Measurements from ENCODE around the gene ARHGEF4. TPM values are rescaled to one million over a fixed set of nuclear protein-coding genes. Genes with fewer than 3 reads are reported as not detected.

ARHGEF4 gene
- total and polyA plus RNA-seq, 11 donors, result 0.30 to 5.5 (median 3.8) TPM

DNA sequence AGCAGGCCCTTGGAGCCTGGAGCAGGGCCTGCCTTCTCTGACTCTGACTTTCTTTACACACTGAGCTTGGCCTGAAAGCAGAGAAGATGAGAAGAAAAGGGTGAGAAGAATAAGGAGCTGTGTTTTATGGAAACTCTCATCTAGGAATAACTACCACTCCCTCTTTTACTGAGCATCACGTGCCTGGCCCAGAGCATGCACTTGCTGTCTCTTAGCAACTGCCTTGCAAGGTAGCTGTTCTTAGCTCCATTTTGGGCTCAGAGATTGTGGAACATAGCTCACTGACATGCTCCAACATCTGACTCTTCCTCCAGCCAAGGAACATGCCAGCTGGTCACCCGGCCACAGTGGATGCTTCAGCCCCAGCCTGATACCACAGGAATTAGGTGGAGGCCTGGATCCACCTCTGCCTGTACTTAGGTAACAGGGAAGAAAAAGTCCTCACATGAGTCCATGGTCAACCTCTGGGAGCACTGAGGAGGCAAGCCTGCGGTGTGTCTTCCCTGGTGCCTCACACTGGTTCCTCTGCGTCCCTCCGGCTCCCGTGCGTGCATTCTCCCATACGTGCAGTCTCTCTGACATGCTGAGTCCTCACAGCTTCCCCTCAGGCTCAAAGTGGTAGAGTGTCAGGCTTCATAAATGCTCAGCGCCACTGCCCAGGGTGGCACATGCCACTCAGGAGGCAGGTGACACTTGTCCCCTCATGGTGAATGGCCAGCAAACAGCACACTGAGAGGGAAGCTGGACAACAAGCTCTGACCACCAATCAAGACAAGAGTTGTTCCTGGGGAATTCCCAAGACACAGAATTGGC, 45.7 kb upstream of the ARHGEF4 start:
- intact Hi-C loops (cut with DNase I), result no loop called here
- no peak for DNase-seq
- no peak overlapping the region for H3K4me3 ChIP-seq
- TF ChIP-seq, protein P1, sequence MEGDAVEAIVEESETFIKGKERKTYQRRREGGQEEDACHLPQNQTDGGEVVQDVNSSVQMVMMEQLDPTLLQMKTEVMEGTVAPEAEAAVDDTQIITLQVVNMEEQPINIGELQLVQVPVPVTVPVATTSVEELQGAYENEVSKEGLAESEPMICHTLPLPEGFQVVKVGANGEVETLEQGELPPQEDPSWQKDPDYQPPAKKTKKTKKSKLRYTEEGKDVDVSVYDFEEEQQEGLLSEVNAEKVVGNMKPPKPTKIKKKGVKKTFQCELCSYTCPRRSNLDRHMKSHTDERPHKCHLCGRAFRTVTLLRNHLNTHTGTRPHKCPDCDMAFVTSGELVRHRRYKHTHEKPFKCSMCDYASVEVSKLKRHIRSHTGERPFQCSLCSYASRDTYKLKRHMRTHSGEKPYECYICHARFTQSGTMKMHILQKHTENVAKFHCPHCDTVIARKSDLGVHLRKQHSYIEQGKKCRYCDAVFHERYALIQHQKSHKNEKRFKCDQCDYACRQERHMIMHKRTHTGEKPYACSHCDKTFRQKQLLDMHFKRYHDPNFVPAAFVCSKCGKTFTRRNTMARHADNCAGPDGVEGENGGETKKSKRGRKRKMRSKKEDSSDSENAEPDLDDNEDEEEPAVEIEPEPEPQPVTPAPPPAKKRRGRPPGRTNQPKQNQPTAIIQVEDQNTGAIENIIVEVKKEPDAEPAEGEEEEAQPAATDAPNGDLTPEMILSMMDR (IDR thresholded peaks at IDR 0.05), result no peak
- no peaks in the 10 kb centered on the region for H3K9me3 ChIP-seq
- H3K27me3 ChIP-seq, result peaks cover 0 to 6% (median 0%) of the 10 kb centered on the region in 9 donors
- ATAC-seq, result peak in 1 of 4 donors; percentile 22
- H3K4me1 ChIP-seq, result no peaks in the 10 kb centered on the region
- no peak overlapping the region for H3K27ac ChIP-seq
- H3K36me3 ChIP-seq, result no peaks in the 10 kb centered on the region
- WGBS, 4 donors, result 82 to 93% (median 85%) methylated on average over 9 of the region's 9 CpGs

DNA sequence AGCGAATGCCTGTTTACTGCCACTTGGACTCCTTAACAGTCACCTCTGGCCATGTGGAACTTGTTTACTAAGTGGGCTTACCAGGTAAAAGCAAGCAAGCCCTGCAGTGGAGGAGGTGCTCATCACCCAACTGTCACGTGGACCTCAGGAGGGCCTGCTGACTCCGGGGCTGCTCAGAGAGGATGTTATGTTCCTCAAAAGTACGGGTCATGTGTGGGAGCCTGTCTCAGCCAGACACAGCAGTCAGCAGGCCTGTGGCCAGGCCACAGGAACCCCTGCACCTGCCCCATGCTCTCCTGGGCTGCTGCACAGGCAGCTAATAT, 45.1 kb upstream of the ARHGEF4 start:
- Histone ChIP-seq H3K27me3 (peaks cover 0 to 6% (median 0%) of the 10 kb centered on the region in 9 donors), H3K4me3 (no peak overlapping the region), H3K9me3 (no peaks in the 10 kb centered on the region), H3K27ac (no peak overlapping the region), H3K4me1 (no peaks in the 10 kb centered on the region), H3K36me3 (no peaks in the 10 kb centered on the region)
- ATAC-seq (no peak), DNase-seq (no peak)
- 36 to 65% (median 41%) methylated on average over 4 of the region's 4 CpGs for WGBS, 4 donors
- TF ChIP-seq POLR2A (IDR thresholded peaks at IDR 0.05), result no peak
- TF ChIP-seq, protein P1 (IDR thresholded peaks at IDR 0.05), result no peak
- intact Hi-C loops (cut with DNase I), result no loop called here

DNA sequence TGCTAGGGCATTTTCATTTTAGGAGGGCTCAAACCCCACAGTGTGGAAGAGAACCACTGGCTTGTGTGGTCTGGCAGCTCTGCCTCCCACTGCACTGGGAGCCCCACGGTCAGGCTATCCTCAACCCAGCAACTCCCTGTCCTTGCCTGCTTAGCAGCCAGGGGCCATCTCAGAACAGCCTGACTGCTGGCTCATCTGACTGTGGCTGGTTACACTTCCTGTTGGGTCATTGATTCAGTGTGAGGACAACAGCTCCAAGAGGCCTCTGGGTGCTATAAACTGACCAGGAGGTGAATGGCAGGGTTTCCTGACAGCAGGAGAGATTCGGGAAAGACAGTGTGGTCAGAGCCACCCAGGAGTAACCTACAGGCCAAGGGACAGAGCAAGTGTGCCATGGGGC, 41.3 kb upstream of the ARHGEF4 start:
- peaks cover 0 to 6% (median 0%) of the 10 kb centered on the region in 9 donors for H3K27me3 ChIP-seq
- TF ChIP-seq POLR2A (IDR thresholded peaks at IDR 0.05), result no peak
- TF ChIP-seq, protein P1 (IDR thresholded peaks at IDR 0.05), result no peak
- no peaks in the 10 kb centered on the region for H3K9me3 ChIP-seq
- no peak overlapping the region for H3K4me3 ChIP-seq
- H3K36me3 ChIP-seq, result no peaks in the 10 kb centered on the region
- intact Hi-C loops (cut with DNase I), result loop anchor here in 6 of 10 donors (5.0 kb wide), 3 partner anchors 77 to 127 kb away; no protein-coding TSS in a partner anchor
- no peak overlapping the region for H3K27ac ChIP-seq
- DNase-seq, result no peak
- WGBS, 4 donors, result 47 to 70% (median 62%) methylated on average over 2 of the region's 2 CpGs
- no peak for ATAC-seq
- H3K4me1 ChIP-seq, result peaks cover 0 to 13% (median 6%) of the 10 kb centered on the region in 12 donors

DNA sequence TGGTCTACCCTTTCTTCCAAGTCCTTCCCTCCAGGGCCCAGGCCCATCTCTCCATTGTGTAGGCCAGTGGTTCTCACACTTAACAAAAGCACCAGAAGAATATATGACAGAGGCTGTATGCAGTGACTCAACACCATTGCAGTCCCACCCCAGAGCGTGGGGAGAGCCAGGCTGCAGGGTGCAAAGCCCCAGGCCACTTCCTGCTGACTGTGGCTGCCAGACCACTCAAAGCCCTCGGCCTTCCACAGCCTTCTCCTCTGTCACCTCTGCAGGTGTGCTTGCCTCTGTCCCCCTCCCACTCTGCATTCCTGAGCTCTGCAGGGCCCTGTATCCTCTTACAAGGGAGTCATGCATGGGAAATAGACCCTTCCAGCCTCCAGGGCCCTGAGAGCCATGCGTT, 40.4 kb upstream of the ARHGEF4 start:
- H3K27me3 ChIP-seq, result peaks cover 0 to 6% (median 0%) of the 10 kb centered on the region in 9 donors
- DNase-seq (no peak), ATAC-seq (no peak)
- WGBS, 4 donors, result 58 to 77% (median 72%) methylated on average over 3 of the region's 3 CpGs
- TF ChIP-seq, protein P1 (IDR thresholded peaks at IDR 0.05), result no peak
- no peak for TF ChIP-seq POLR2A (IDR thresholded peaks at IDR 0.05)
- no peak overlapping the region for H3K27ac ChIP-seq
- H3K4me3 ChIP-seq, result no peak overlapping the region
- H3K9me3 ChIP-seq, result no peaks in the 10 kb centered on the region
- intact Hi-C loops (cut with DNase I), result loop anchor here in 8 of 10 donors (2.0 to 5.0 kb wide), 4 partner anchors 76 to 126 kb away; no protein-coding TSS in a partner anchor
- H3K4me1 ChIP-seq, result peaks cover 0 to 13% (median 6%) of the 10 kb centered on the region in 12 donors
- H3K36me3 ChIP-seq, result no peaks in the 10 kb centered on the region

Measured in heart left ventricle (tissue), 16 donors.